ENCODE data around the gene OR51G2.

OR51G2 gene

DNA sequence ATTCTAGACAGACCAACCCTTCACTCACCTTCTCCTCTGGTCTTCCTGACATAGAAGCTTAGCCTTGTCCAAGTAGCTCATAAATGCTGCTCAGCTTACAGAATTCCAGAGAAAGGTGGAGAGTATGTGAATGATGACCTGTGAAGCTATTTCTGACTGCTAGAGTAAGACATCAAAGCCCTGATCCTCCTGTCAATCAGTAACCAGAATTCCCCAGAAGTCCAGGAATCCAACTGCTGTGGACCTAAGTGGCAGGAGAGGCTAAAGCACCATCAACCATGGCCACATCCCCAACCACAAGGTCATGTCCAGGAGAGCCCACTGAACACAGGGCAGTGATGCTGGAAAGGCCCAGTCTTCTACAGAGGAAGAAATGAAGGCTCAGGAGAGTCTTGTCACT is 2.6 kb downstream of the OR51G2 start:
- H3K36me3 ChIP-seq (replicated peaks), result no peaks in the 10 kb centered on the region
- TF ChIP-seq, protein P1, sequence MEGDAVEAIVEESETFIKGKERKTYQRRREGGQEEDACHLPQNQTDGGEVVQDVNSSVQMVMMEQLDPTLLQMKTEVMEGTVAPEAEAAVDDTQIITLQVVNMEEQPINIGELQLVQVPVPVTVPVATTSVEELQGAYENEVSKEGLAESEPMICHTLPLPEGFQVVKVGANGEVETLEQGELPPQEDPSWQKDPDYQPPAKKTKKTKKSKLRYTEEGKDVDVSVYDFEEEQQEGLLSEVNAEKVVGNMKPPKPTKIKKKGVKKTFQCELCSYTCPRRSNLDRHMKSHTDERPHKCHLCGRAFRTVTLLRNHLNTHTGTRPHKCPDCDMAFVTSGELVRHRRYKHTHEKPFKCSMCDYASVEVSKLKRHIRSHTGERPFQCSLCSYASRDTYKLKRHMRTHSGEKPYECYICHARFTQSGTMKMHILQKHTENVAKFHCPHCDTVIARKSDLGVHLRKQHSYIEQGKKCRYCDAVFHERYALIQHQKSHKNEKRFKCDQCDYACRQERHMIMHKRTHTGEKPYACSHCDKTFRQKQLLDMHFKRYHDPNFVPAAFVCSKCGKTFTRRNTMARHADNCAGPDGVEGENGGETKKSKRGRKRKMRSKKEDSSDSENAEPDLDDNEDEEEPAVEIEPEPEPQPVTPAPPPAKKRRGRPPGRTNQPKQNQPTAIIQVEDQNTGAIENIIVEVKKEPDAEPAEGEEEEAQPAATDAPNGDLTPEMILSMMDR (IDR thresholded peaks at IDR 0.05; ENCODE audit: low read depth, low read length, missing control alignments), result no peak
- in situ Hi-C loops (cut with HindIII; ENCODE audit: low pct_ligation_motif_present, low sequenced_read_pairs), result no loop called here

DNA sequence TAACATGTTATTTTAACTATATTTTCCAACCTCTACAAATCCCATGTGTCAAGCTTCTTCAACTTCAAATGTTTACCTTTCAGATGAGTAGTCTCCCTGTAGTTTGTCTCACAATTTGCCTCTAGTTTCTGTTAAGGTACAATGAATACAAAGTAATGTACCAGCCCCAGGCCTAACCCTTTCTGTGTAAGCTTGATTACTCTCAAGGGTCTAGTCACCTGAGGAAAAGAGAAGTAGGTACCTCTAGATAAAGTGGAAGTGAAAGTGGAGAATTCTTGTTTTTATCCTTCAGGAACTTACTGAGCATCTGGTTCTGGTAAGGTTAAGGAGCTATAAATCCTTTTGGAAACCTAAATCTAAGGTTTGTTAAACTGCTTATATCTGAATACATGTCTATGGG is 15.7 kb downstream of the OR51G2 start, which contains the start of gene OR51A7:
Gene OR51A7, plus strand, starts transcription at position 300 of the 400 bp plus-strand sequence. CDS start 3,587 bp downstream, outside the sequence.
- H3K4me3 ChIP-seq (ENCODE audit: low read depth, low read length), result no peak within 1 kb of the TSS
- no peak for DNase-seq
- in situ Hi-C loops (cut with HindIII; ENCODE audit: low pct_ligation_motif_present, low sequenced_read_pairs), result no loop called here
- H3K27me3 ChIP-seq (replicated peaks), result no peaks in the 10 kb centered on the region
- no peak within 1 kb of the TSS for H3K27ac ChIP-seq
- H3K36me3 ChIP-seq (replicated peaks), result no peaks in the 10 kb centered on the region
- TF ChIP-seq, protein P1 (IDR thresholded peaks at IDR 0.05; ENCODE audit: low read depth, low read length, missing control alignments), result no peak

More for the DNA sequence above, 2.6 kb downstream of the OR51G2 start:
- no peak overlapping the region for H3K27ac ChIP-seq
- no peaks in the 10 kb centered on the region for H3K27me3 ChIP-seq (replicated peaks)
- H3K4me3 ChIP-seq (ENCODE audit: low read depth, low read length), result no peak overlapping the region
- DNase-seq, result no peak

DNA sequence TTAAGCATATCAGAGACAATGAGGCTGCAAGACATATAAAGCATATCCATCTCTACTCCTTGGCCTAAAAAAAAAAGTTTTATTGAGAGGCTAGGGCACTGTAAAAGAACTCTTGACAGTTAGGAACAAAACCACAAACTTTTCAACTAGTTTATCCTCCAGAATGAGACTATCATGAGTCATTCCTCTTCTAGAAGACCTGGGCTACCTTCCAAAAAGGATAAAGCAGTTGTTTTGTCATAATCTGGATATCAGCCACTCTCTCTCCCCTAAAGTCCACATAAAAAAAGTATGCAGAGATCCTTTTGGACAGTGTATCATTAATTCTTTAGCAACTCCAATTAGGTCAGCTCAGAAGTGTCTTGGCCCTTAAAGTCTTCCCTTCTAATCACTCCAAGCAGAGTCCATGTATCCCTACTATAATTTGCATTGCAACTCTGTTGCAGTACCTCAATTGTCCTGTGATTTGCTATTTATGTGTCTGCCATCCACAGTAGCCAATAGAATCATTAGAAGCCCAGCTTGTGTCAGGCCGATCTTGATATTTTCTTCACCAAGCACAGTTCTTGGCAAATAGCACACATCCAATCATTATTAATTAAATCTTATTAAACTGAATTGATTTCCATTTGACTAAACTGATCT is 27.0 kb downstream of the OR51G2 start:
- peak; percentile 76 for DNase-seq
- Histone ChIP-seq H3K36me3 (replicated peaks) (no peaks in the 10 kb centered on the region), H3K4me3 (ENCODE audit: low read depth, low read length) (no peak overlapping the region), H3K27ac (no peak overlapping the region), H3K27me3 (replicated peaks) (no peaks in the 10 kb centered on the region)
- TF ChIP-seq, protein P1 (IDR thresholded peaks at IDR 0.05; ENCODE audit: low read depth, low read length, missing control alignments), result peak; percentile 45
- in situ Hi-C loops (cut with HindIII; ENCODE audit: low pct_ligation_motif_present, low sequenced_read_pairs), result no loop called here

DNA sequence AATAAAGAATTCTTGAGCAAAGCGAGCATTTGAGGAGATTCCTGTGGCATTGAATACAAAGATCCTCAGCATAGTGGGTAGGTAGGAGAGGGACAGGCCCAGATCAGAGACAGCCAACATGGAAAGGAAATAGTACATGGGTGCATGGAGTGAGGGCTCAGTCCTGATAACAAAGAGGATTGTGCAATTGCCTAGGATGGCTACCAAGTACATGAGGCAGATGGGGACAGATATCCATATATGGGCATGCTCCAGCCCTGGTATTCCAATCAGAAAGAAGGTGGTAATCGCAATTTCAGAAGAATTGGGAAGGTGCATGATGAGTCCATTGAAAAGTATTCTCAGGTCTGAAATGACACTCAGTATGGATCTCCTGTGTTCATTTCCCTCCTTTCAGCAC is 28.9 kb downstream of the OR51G2 start:
- TF ChIP-seq, protein P1 (IDR thresholded peaks at IDR 0.05; ENCODE audit: low read depth, low read length, missing control alignments), result no peak
- Histone ChIP-seq H3K36me3 (replicated peaks) (no peaks in the 10 kb centered on the region), H3K27ac (no peak overlapping the region), H3K27me3 (replicated peaks) (no peaks in the 10 kb centered on the region), H3K4me3 (ENCODE audit: low read depth, low read length) (no peak overlapping the region)
- in situ Hi-C loops (cut with HindIII; ENCODE audit: low pct_ligation_motif_present, low sequenced_read_pairs), result no loop called here
- peak; percentile 20 for DNase-seq

DNA sequence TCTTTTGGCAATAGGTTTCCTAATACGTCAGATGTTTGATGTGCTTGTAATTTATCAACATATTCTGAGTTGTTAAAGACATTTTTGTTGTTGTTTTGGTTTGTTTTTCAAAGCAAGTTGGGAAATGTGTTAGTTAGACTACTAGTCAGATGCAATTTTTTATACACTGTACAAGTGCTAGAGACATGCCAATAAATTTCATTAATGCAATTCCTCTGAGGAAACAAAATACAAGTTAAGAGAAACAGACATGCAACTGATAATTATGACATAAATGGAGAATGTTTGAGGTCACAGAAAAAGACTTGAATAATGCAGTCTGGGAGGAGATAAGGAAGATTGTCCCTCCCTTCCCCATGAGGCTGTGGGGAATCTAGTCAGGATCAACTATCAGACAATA is 31.6 kb downstream of the OR51G2 start:
- in situ Hi-C loops (cut with HindIII; ENCODE audit: low pct_ligation_motif_present, low sequenced_read_pairs), result no loop called here
- Histone ChIP-seq H3K36me3 (replicated peaks) (no peaks in the 10 kb centered on the region), H3K27me3 (replicated peaks) (no peaks in the 10 kb centered on the region), H3K4me3 (ENCODE audit: low read depth, low read length) (no peak overlapping the region), H3K27ac (no peak overlapping the region)
- TF ChIP-seq, protein P1 (IDR thresholded peaks at IDR 0.05; ENCODE audit: low read depth, low read length, missing control alignments), result no peak
- no peak for DNase-seq

DNA sequence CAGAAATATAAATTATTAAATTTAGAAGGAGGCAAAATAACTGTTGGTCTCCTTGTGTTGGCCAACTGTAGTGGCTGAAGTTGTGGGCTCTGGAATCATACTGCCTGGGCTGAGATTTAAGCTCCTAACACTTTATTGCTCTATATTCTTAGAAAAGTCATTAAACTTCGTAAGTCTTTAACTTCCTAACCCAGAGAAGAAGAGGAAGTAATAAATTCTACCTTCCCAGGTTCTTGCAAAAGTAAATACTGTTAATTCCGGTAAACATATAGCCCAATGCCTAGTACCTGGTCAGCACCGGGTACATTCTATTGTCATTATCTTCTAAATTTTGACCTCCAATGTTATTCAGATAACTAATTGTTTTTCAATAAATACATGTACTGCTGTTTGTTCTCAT is 33.0 kb downstream of the OR51G2 start:
- Histone ChIP-seq H3K27me3 (replicated peaks) (no peaks in the 10 kb centered on the region), H3K4me3 (ENCODE audit: low read depth, low read length) (no peak overlapping the region), H3K36me3 (replicated peaks) (no peaks in the 10 kb centered on the region), H3K27ac (no peak overlapping the region)
- in situ Hi-C loops (cut with HindIII; ENCODE audit: low pct_ligation_motif_present, low sequenced_read_pairs), result no loop called here
- TF ChIP-seq, protein P1 (IDR thresholded peaks at IDR 0.05; ENCODE audit: low read depth, low read length, missing control alignments), result no peak
- DNase-seq, result no peak

Data from brain microvascular endothelial cell (primary cell).